ENCODE data around the gene PLEKHA8. TPM values are rescaled to one million over a fixed set of nuclear protein-coding genes. Genes with fewer than 3 reads are reported as not detected.

PLEKHA8 gene
- total and polyA plus RNA-seq, 2 of the 8 experiments (the other 6 are each of a cell fraction or from before 2014, with no cell fraction given) = 10.7 to 44.0 TPM

GRCh38 chr7:30102281-30102680 is 74.1 kb downstream of the PLEKHA8 start:
- Histone ChIP-seq H3K27ac (ENCODE audit: low read depth, low read length) (no peak overlapping the region), H4K5ac (ENCODE audit: insufficient read length, low read depth, low read length) (no peak overlapping the region), H3K18ac (ENCODE audit: extremely low read depth, low read length) (no peak overlapping the region), H3K79me2 (ENCODE audit: control insufficient read depth in 1 of 2, insufficient read depth in 2 of 2, low read length in 2 of 2) (no peaks in the 10 kb centered on the region), H3K4me2 (ENCODE audit: insufficient read depth in 1 of 2, low read depth in 2 of 2, low read length in 2 of 2) (no peak overlapping the region), H4K91ac (replicated peaks; ENCODE audit: insufficient read length, low read length) (no peak overlapping the region), H4K8ac (ENCODE audit: extremely low read depth, insufficient read depth, low read length) (no peak overlapping the region), H3K4ac (replicated peaks; ENCODE audit: insufficient read length, low read depth, low read length) (no peak overlapping the region), H2BK120ac (replicated peaks; ENCODE audit: low read depth, low read length) (no peak overlapping the region), H3K9me3 (ENCODE audit: insufficient read depth in 2 of 2, low read depth in 1 of 2, low read length in 1 of 2) (peaks cover 14 to 17% of the 10 kb centered on the region in 2 experiments), H3K23ac (ENCODE audit: insufficient read length) (no peak overlapping the region), H3K36me3 (ENCODE audit: control insufficient read depth in 2 of 4, insufficient read depth in 4 of 4, low read length in 3 of 4) (peaks cover 0 to 9% (median 2%) of the 10 kb centered on the region in 4 experiments; a peak in 4 of 8 replicates), H3K56ac (replicated peaks; ENCODE audit: insufficient read length, low read depth, low read length) (no peak overlapping the region), H3K14ac (ENCODE audit: insufficient read length) (no peak overlapping the region), H4K20me1 (replicated peaks in 1 of 2; ENCODE audit: control insufficient read depth in 1 of 2, insufficient read depth in 2 of 2, low read length in 2 of 2) (no peaks in the 10 kb centered on the region), H2AK5ac (ENCODE audit: low read depth, low read length) (no peak overlapping the region), H3K4me1 (replicated peaks in 1 of 4; ENCODE audit: control insufficient read depth in 3 of 4, insufficient read depth in 4 of 4, low read length in 3 of 4) (no peaks in the 10 kb centered on the region), H2BK20ac (ENCODE audit: low read length) (no peak overlapping the region), H2BK5ac (ENCODE audit: low read depth, low read length) (no peak overlapping the region), H3K27me3 (replicated peaks in 1 of 4; ENCODE audit: control insufficient read depth in 3 of 4, extremely low read depth in 1 of 4, insufficient read depth in 3 of 4, low read length in 3 of 4) (no peaks in the 10 kb centered on the region), H3K79me1 (ENCODE audit: low read depth, low read length) (no peaks in the 10 kb centered on the region), H2AFZ (ENCODE audit: low read length) (no peak overlapping the region), H3K23me2 (ENCODE audit: low read depth, low read length) (no peaks in the 10 kb centered on the region), H2BK15ac (ENCODE audit: low read length) (no peak overlapping the region), H3K9ac (replicated peaks in 1 of 4; ENCODE audit: extremely low read depth in 1 of 4, low read depth in 3 of 4, low read length in 3 of 4) (no peak overlapping the region), H3K4me3 (ENCODE audit: extremely low read depth in 1 of 4, insufficient read depth in 2 of 4, low read depth in 3 of 4, low read length in 4 of 4) (no peak overlapping the region), H2BK12ac (ENCODE audit: low read depth, low read length) (no peak overlapping the region)
- ChIA-PET POLR2A (ENCODE audit: partially characterized antibody) (no interaction called here), CTCF (ENCODE audit: partially characterized antibody) (interaction anchor here (0.6 kb wide), 1 partner anchor 117 kb away, joined by 3 read pairs; no protein-coding TSS in a partner anchor)
- FAIRE-seq (no peak), DNase-seq (ENCODE audit: low read depth in 1 of 2, low spot score in 2 of 2) (no peak)
- 90% methylated on average over 3 of the region's 3 CpGs; no CpG with 5 or more reads in 1 of the 2 experiments for WGBS, 2 experiments (ENCODE audit: extremely low coverage in 1 of 2, insufficient coverage in 1 of 2, insufficient read length in 1 of 2, insufficient replicate concordance in 2 of 2, low coverage in 1 of 2, low lambda C conversion rate in 2 of 2, missing lambda C conversion rate in 1 of 2)
- TF ChIP-seq PHF8 (conservative IDR thresholded peaks at IDR 0.05; ENCODE audit: low read depth, low read length) (no peak), FOSL1 (IDR thresholded peaks at IDR 0.05; ENCODE audit: insufficient read depth, low read depth, low read length) (no peak), JUN (IDR thresholded peaks at IDR 0.05; ENCODE audit: low read depth, low read length) (no peak), RFX5 (IDR thresholded peaks at IDR 0.05; ENCODE audit: borderline replicate concordance, low read depth, low read length) (no peak), KDM5A (IDR thresholded peaks at IDR 0.05; ENCODE audit: low read length) (no peak), SAP30 (IDR thresholded peaks at IDR 0.05; ENCODE audit: insufficient read depth, insufficient replicate concordance, low read length) (no peak), NRF1 (IDR thresholded peaks at IDR 0.05; ENCODE audit: low read depth, low read length) (no peak), JUND (IDR thresholded peaks at IDR 0.05; ENCODE audit: low read length) (no peak), TBP (IDR thresholded peaks at IDR 0.05; ENCODE audit: low read depth, low read length) (no peak), POLR2A (IDR thresholded peaks at IDR 0.05; ENCODE audit: control extremely low read depth in 1 of 2, low read depth in 2 of 2, low read length in 2 of 2) (no peak), RNF2 (IDR thresholded peaks at IDR 0.05; ENCODE audit: borderline replicate concordance, low read depth, low read length, missing control alignments, poor library complexity, severe bottlenecking) (no peak)
